Neuron (in vitro differentiated cells): Measurements from ENCODE around the gene SYS1.
"Not testable (repeated sequence)": the region's sequence is repeated elsewhere in the genome, so short reads cannot be mapped to it uniquely, and the experiment has no call there.

ENCODE experiments used
- H2AFZ ChIP-seq: one replicate; pipeline ENCODE4 v1.6.1; 2013; ENCODE audit warnings: low read depth, mild to moderate bottlenecking, inconsistent platforms, low read length, moderate library complexity
- H3K27me3 ChIP-seq: one replicate; pipeline ENCODE4 v1.6.1; 2013; ENCODE audit warnings: low read length; ENCODE audit not compliant: insufficient read depth
- H3K36me3 ChIP-seq: one replicate; pipeline ENCODE4 v1.6.1; 2013; ENCODE audit warnings: low read length; ENCODE audit not compliant: insufficient read depth
- H3K4me1 ChIP-seq: one replicate; pipeline ENCODE4 v1.6.1; 2013; ENCODE audit warnings: low read length; ENCODE audit not compliant: insufficient read depth
- H3K4me3 ChIP-seq: 2 replicates; pipeline ENCODE4 v1.5.1; 2013; ENCODE audit warnings: mild to moderate bottlenecking, low read length, moderate library complexity
- H3K9me3 ChIP-seq: one replicate; pipeline ENCODE4 v1.6.1; 2013; ENCODE audit warnings: low read length

Gene SYS1

DNA sequence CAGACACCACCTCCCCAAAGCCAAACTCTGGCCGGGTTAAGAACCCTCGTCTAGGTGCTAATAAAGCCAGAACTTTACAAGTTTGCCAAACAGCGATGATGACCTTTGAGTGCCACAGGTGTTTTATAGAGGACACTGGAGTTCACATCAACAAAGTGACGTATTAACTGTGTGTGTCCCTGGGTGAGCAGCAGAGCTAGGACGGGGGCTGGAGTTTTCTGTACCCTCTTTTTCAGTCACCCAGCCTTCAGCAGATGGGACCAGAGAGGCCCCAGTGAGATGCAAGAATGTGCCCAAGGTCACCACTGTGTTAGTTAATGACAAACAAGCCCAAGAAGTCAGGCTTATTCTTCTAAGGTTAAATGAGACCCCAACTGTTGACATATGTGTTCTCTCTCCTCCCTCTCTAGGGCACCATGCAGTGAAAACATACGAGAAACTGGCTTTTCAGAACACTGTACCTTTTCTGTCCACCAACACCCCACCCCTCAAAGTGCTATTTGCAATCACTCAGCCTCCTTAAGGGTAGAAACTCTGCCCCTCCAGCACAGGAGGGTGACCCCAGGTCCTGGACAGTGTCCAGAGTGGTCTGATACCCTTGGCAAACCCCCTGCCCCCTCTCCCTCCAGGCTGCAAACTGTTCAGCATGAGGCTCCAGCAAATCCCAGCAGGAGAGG, 20.0 kb upstream of the SYS1 start:
- Histone ChIP-seq H3K4me3 (no peak overlapping the region), H3K27me3 (peaks cover 22% of the 10 kb centered on the region), H3K9me3 (no peaks in the 10 kb centered on the region), H2AFZ (no peak overlapping the region), H3K4me1 (peaks cover 36% of the 10 kb centered on the region), H3K36me3 (no peaks in the 10 kb centered on the region)

DNA sequence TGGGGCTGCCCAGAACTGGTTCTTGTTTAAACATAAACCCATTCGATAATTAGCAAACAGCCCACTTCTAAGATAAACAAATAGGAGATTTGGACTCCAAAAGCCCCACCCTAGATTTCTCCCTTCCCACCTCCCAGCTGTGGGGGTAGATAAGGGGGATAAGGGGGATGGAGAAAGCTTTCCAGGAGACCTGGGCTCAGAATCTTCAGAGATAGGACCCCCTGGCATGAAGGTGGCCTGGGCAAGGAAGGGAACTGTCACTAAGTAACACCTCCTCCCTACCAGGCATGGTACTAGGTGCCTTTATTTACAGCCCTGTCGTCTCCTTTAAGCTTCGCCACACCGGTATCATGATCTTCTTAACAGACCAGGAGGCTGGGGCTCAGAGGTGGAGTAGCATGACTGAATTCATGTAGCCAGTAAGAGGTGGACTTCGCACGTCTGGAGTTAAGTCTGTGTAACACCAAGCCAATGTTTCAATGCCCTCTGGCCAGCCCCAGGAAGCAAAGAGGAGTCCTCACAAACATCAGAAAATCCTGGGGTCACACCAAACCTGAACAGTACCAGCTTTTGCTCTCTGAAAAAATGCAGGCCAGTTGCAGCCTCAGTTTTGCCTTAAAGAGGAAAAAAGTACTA, 19.3 kb upstream of the SYS1 start:
- Histone ChIP-seq H2AFZ (no peak overlapping the region), H3K36me3 (no peaks in the 10 kb centered on the region), H3K9me3 (no peaks in the 10 kb centered on the region), H3K4me1 (peaks cover 36% of the 10 kb centered on the region), H3K27me3 (peaks cover 22% of the 10 kb centered on the region), H3K4me3 (no peak overlapping the region)

DNA sequence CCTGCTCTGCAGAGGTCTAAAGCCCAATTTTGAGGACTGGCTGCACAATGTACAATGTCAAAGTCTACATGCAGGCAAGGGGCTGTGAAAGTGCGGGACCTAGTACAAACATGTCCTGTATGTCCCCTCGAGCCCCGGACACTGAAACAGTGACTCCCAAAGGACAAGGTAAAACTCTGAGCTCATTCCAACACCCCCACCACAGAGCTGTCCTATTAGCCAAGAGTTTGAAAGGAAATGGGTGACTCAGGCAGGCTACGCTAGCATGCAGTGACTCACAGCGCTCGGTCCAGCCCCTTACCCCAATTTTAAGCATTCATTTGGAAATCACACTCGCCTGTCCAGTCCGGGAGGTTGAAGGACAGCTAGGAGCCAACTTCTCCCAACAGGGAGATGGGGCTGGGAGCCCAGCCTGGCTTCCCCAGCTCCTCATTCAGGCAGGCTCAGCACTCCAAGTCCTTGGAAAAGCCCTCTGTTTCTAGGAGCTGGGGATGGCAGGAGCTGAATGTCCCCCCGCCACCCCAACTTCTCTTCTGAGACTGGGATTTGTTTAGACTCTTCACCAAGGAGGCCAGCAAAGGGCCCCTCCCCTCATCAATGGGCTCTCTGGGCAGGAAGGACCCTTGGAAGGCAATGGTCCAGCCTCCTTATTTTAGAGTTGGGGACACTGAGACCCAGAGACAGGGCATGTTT, 18.6 kb upstream of the SYS1 start:
- no peak overlapping the region for H3K4me3 ChIP-seq
- no peaks in the 10 kb centered on the region for H3K36me3 ChIP-seq
- no peaks in the 10 kb centered on the region for H3K9me3 ChIP-seq
- no peak overlapping the region for H2AFZ ChIP-seq
- peaks cover 36% of the 10 kb centered on the region for H3K4me1 ChIP-seq
- H3K27me3 ChIP-seq: peaks cover 22% of the 10 kb centered on the region

DNA sequence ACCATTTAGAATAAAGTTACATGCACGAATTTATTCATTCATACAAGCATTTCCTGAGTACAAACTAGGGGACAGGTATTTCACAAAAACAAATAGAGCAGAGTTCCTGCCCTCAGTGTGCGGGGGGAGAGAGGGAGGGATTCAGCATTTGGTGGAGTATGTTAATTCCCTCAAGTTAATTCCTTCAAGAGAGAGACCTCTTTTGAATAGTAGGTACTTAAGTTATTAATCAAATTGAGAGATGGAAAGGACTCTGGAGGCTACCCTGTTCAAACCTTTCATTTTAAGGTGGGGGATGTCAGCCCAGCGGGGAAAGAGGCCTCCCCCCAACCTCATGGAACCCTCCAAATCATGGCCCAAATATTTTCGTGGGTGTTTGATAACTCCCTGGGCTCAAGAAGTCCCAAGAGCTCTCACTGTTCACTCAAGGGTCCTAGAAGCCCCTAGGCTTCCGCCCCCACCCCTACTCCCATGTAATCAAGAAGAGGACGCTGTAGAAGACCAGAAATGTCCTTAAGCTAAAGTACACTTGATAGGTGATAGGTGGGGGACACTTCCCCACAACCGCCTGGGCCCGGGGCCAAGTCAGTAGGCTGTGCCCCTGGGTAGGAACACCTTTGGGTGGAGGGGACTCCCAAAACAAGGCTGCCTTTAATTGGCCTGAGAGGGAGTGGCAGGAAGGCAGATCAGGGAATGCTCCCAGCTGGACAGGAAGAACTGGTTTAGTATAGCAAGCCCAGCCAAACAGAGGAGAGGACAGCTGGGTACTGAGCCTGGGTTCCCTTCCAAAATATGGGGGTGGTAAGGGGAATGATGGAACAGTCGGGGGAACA, 17.6 kb upstream of the SYS1 start:
- Histone ChIP-seq H2AFZ (no peak overlapping the region), H3K4me1 (peaks cover 36% of the 10 kb centered on the region), H3K27me3 (peaks cover 22% of the 10 kb centered on the region), H3K36me3 (no peaks in the 10 kb centered on the region), H3K9me3 (no peaks in the 10 kb centered on the region), H3K4me3 (no peak overlapping the region)

DNA sequence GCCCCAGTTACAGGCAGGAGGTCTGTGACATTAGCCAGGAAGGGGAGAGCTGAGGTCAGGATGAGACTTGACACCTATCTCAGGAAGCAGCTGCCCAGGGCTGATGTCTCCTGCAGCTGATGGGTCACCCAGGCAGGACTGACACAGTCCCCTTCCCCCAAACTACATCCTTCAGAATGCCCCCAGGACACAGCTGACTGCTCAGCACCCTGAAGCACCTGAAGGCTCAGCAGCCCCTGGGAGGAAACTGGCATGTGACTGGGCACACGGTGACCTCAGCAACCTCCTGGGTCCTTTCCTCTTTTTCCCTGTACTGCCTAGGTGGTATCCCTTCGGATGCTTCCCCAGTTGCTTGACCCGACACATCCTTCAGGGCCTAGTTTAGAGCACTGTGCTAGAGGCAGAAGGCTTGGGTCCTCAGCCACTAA, 16.7 kb upstream of the SYS1 start:
- Histone ChIP-seq H3K27me3 (peaks cover 25% of the 10 kb centered on the region), H2AFZ (no peak overlapping the region), H3K4me3 (no peak overlapping the region), H3K4me1 (peaks cover 36% of the 10 kb centered on the region), H3K9me3 (no peaks in the 10 kb centered on the region), H3K36me3 (no peaks in the 10 kb centered on the region)

DNA sequence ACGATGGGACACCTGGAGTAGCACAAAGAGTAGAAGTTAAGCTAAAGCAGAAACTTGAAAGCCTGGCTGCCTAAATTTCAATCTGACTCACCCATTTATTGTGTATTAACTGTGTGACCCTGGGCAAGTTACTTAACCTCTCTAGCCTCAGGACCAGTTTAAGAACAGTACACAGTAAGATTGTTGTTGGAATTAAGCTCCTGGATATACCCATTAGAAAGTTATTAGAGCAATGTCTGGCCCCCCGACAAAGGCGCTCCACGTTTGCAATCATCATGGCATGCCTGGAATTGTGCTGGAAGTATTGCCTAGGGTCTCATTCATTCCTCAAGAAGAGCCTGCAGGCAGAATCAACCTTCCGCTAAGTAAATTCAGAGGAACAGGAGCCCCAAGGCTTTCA, 16.1 kb upstream of the SYS1 start:
- Histone ChIP-seq H3K4me3 (no peak overlapping the region), H3K9me3 (no peaks in the 10 kb centered on the region), H2AFZ (no peak overlapping the region), H3K36me3 (no peaks in the 10 kb centered on the region), H3K27me3 (peaks cover 25% of the 10 kb centered on the region), H3K4me1 (peaks cover 31% of the 10 kb centered on the region)

DNA sequence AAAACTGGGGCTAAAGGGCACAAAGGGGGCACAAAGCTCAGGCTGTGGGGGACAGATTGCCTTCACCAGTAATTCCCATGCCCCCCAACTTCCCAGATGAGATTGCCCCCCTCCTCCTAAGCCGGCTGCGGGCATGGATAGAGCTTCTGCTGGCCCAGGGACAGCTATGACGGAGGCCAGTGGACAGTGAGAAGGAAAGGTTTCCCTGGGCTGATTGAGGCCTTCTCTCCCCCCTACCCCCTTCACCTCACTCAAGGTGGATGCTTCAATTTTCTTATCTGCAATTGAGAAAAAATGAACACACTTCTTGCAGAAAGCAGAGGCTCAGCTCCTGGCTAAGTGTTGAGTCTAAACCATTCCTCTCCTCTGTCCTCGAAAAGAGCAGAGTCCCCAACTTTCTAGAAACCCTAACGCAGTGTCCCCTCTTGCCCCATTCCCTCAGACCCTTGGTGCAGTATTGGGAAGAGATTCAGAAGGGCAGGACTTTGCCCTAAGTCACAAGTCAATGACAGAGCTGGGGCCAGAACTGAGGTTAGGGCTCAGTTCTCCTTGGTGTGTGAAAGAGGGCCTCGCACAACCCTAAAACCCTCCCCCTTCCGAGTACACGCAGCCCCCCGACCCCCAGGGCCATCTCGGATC, 15.5 kb upstream of the SYS1 start:
- peaks cover 25% of the 10 kb centered on the region for H3K4me1 ChIP-seq
- peak overlapping the region; percentile 32 for H2AFZ ChIP-seq
- peak overlapping the region; percentile 42 for H3K4me3 ChIP-seq
- H3K9me3 ChIP-seq: no peaks in the 10 kb centered on the region
- no peaks in the 10 kb centered on the region for H3K36me3 ChIP-seq
- peaks cover 25% of the 10 kb centered on the region for H3K27me3 ChIP-seq

DNA sequence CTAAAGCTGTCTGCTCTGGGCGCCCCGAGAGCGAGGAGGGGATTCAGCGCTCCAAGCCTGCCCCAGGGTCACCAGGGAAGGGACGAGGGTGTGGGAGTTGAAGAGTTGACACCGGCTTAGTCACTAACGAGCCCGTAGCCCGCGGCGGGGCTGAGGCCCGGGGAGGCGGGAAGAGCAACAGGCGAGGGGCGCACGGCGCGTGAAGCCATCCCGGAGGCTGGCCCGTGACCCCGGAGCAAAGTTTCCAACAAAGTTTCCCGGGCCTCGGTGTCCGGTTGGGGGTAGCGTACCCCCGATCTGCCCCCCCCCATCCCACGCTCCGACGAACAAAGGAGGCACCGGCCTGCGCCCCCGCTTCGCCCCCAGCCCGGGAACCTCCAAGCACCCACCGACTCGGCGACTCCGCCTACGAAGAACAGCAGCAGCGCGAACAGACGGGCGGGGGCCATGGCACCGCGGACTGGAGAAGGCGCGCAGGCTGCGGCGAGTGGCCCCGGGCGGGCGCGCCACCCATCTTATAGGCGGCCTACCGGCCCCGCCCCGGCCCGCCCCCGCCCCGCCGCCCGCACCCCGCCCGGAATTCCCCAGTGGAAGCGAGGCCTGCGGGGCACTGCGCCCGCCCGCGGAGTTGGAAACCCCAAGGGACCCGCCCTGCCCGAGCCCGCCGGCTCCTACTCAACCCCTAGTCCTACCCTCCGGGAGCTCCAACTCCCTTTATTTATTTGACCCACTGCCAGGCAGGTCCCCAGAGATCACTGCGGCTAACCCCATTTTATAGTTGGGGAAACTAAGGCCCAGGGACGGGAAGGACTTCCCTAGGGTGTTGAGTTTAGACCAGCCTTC, 14.8 kb upstream of the SYS1 start, which contains the start of gene SDC4:
SDC4 (minus strand) TSS at position 489 of the 843 bp plus-strand sequence; CDS start at position 449, 40 bp downstream.
- H3K9me3 ChIP-seq: no peaks in the 10 kb centered on the region
- peaks cover 25% of the 10 kb centered on the region for H3K27me3 ChIP-seq
- H3K36me3 ChIP-seq: no peaks in the 10 kb centered on the region
- H3K4me1 ChIP-seq: peaks cover 19% of the 10 kb centered on the region
- peak within 1 kb of the TSS; percentile 32 for H2AFZ ChIP-seq
- peak within 1 kb of the TSS; percentile 42 for H3K4me3 ChIP-seq

DNA sequence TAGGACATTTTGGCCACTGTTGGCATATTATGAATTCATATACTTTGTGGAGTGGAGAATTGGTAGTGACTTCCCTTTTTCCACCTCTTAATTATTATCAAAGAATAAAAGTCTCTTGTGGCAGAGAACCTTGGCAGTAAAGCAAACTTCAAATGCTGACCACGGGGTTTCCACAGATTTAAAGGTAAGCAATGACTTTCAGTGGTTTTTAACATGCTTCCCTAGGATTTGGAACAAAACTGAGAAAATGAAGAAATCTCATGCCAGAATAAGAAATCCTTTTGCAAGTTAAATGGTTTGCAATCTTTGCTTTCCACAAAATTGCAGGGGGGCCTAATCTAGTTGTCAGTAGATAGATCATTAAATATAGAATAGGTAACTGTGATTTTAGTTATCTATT, 12.7 kb upstream of the SYS1 start:
- peaks cover 27% of the 10 kb centered on the region for H3K27me3 ChIP-seq
- H3K9me3 ChIP-seq: no peaks in the 10 kb centered on the region
- H3K4me3 ChIP-seq: no peak overlapping the region
- no peaks in the 10 kb centered on the region for H3K36me3 ChIP-seq
- peaks cover 11% of the 10 kb centered on the region for H3K4me1 ChIP-seq
- no peak overlapping the region for H2AFZ ChIP-seq

DNA sequence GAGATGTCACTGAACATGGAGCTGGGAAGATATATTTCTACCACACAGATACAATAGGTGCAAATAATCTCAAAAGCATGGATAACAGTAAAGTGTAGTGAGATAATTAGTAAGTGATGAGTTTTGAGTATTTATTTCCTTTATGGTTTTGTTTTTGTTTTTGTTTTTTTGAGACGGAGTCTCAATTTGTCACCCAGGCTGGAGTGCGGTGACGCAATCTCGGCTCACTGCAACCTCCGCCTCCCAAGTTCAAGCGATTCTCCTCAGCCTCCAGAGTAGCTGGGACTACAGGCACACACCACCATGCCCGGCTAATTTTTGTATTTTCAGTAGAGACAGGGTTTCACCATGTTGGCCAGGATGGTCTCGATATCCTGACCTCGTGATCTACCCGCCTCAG, 12.2 kb upstream of the SYS1 start:
- not testable (repeated sequence) for H2AFZ ChIP-seq, H3K9me3 ChIP-seq, H3K36me3 ChIP-seq, H3K4me3 ChIP-seq
- peaks cover 25% of the 10 kb centered on the region for H3K27me3 ChIP-seq
- peaks cover 11% of the 10 kb centered on the region for H3K4me1 ChIP-seq

DNA sequence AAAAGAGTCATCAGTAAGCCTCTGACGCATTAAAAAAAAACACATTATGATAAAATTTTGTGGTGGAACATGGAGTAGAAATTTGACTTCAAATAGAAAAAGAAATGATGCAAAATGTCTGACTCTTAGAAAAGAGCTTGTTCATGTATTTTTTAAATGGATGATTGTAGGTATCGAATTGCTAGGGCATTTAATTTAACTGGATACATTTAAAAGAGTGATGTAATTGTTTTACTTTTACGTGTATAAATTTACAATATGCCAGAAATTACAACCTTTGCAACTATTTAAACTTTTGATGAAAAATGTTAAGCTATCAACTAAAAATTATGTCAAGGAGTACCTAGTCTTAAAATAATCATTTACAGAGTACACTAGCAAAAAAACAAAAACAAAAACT, 10.2 kb upstream of the SYS1 start:
- peaks cover 7% of the 10 kb centered on the region for H3K27me3 ChIP-seq
- no peaks in the 10 kb centered on the region for H3K9me3 ChIP-seq
- no peaks in the 10 kb centered on the region for H3K36me3 ChIP-seq
- H3K4me1 ChIP-seq: peaks cover 1% of the 10 kb centered on the region
- no peak overlapping the region for H2AFZ ChIP-seq
- no peak overlapping the region for H3K4me3 ChIP-seq

DNA sequence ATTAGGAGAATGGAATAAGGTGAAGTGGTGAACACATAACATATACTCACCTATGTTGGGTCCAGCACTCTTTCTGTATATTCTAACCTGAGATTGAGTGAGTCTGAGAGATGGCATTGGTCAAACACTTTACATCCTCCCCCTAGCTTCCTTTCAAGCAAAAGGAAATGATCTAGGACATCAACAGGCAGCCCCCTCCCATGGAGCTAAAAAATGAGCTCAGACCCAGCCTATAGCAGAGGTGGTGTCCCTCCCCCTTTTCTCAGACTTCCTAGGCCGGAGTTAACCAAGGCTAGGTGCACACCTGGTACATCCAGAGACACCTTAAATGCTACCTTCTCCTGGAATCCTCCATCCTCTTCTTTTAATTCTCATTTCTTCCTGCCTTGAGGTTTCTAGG, 9.2 kb upstream of the SYS1 start:
- Histone ChIP-seq H3K27me3 (peaks cover 5% of the 10 kb centered on the region), H3K9me3 (no peaks in the 10 kb centered on the region), H2AFZ (no peak overlapping the region), H3K4me1 (no peaks in the 10 kb centered on the region), H3K36me3 (no peaks in the 10 kb centered on the region), H3K4me3 (no peak overlapping the region)
